ENCODE results near the gene FBXW9.

GRCh38 chr19:12695997-12696365 lies 450 bp downstream of the FBXW9 start:
- TF ChIP-seq JDP2 (CRISPR knock-in tag; IDR thresholded peaks at IDR 0.05; ENCODE audit: borderline replicate concordance) = no peak
- no peak for TF ChIP-seq ATF2 (CRISPR knock-in tag; IDR thresholded peaks at IDR 0.05)
- no peak for TF ChIP-seq SOX13 (IDR thresholded peaks at IDR 0.05)
- no peak for TF ChIP-seq SOX13 (CRISPR knock-in tag; conservative IDR thresholded peaks at IDR 0.05 in 1 of 2, IDR thresholded peaks at IDR 0.05 in 1 of 2)
- TF ChIP-seq POLR2AphosphoS5 (IDR thresholded peaks at IDR 0.05; ENCODE audit: low read depth, low read length) = no peak
- TF ChIP-seq CTCF (CRISPR knock-in tag; IDR thresholded peaks at IDR 0.05) = no peak
- TF ChIP-seq ELF4 (CRISPR knock-in tag; IDR thresholded peaks at IDR 0.05; ENCODE audit: borderline replicate concordance) = no peak
- no peak for TF ChIP-seq POLR2A (IDR thresholded peaks at IDR 0.05; ENCODE audit: insufficient read depth in 1 of 2, low read depth in 2 of 2, low read length in 2 of 2)
- TF ChIP-seq ZNF510 (CRISPR knock-in tag; IDR thresholded peaks at IDR 0.05; ENCODE audit: low read depth) = no peak
- no peak for TF ChIP-seq ZNF644 (CRISPR knock-in tag; IDR thresholded peaks at IDR 0.05; ENCODE audit: low read depth)
